ENCODE data around the gene YBX1.

GRCh38 chr1:42739753-42740700 is 57.8 kb downstream of the YBX1 start, which contains the start of gene CLDN19:
- TF ChIP-seq CTCF (IDR thresholded peaks at IDR 0.05): no peak
- no peak for TF ChIP-seq POLR2A (IDR thresholded peaks at IDR 0.05)

Measured in Peyer's patch (tissue), 4 donors.